ENCODE results near the gene EEFSEC. TPM values are rescaled to one million over a fixed set of nuclear protein-coding genes. Genes with fewer than 3 reads are reported as not detected.
A peak's percentile ranks its signal among the peaks of the same experiment; 100 is the strongest.

The EEFSEC gene
- total RNA-seq, 1 experiment from 2014 or later = 10.6 TPM

GRCh38 chr3:128409624-128410581 lies 256.6 kb downstream of the EEFSEC start:
- Histone ChIP-seq H3K9me3 (replicated peaks) (no peaks in the 10 kb centered on the region), H3K36me3 (no peaks in the 10 kb centered on the region), H3K4me3 (peak overlapping the region; percentile 22), H3K27ac (peak overlapping the region; percentile 1; the same call in 1 of the 2 replicates), H3K4me1 (peaks cover 16% of the 10 kb centered on the region; the same call in 1 of the 2 replicates), H3K27me3 (no peaks in the 10 kb centered on the region)
- no peak for DNase-seq

DNA sequence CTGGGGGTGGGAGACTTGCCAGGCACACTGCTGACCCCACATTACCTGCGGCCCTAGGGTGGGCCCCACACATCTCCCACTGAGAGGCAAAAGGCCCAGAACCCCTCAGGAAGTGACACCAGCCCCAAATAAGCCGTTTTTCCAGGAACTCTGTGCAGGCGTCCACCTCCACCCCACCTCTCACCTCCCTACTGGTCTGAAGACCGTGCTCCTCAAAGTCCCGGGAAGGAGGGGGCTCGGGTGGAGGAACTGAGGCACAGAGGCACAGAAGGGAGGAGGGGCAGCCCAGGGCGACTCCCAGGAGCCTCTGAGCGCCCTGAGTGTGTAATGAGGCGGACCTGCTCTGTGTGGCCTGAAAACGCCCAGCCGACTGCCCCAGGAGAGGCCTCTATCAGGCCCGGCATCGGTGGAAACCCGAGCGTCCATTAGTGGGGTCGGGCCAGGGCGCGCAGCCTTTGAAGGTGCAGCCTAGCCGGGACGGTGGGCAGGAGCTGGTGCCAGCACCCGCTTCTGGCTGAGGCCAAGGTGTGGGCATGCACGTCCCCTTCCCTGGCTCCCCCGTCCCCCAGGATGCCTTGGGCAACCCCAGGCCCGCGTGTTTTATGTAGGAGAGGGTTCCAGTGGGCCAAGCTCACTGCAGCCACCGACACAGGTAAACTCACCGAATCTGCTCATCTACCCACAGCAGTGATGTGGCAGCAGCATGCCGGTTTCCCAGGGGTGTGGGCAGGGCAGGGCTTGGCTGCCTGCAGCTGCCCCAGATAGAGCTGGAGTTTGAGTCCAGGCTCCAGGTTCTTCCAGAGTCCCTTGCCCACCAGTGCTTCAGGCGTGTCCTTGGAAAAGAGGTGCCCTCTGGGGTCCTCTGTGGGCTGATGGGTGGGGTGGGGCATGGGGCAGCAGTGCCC lies 257.6 kb downstream of the EEFSEC start:
- no peak for DNase-seq
- Histone ChIP-seq H3K27me3 (no peaks in the 10 kb centered on the region), H3K27ac (no peak overlapping the region), H3K9me3 (replicated peaks) (no peaks in the 10 kb centered on the region), H3K36me3 (no peaks in the 10 kb centered on the region), H3K4me3 (no peak overlapping the region), H3K4me1 (peaks cover 16% of the 10 kb centered on the region; the same call in 1 of the 2 replicates)

DNA sequence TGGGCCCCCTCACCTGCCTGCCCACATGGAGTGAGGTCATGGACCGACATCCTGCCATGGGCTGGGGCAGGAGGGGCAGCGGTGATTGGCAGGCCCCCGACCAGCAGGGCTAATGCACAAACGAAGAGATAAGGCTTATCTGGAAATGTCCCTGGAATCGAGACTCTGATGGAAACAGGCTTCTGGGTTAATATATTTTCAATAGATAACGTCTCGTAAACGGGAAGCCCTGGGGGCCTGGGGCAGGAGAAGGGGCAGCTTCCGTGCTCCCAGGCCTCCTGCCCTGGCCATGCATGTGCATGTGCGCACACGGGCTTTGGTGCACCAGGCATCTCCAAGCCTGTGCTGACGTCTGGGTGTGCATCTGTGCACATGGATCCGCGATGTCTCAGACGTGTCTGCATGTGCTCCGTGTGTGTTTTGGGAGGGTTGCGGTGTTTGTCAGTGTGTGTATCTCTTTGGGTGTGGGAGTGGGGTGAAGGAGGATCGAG lies 258.3 kb downstream of the EEFSEC start:
- H3K36me3 ChIP-seq = no peaks in the 10 kb centered on the region
- H3K27me3 ChIP-seq = no peaks in the 10 kb centered on the region
- no peak for DNase-seq
- no peaks in the 10 kb centered on the region for H3K9me3 ChIP-seq (replicated peaks)
- H3K27ac ChIP-seq = no peak overlapping the region
- H3K4me3 ChIP-seq = no peak overlapping the region
- H3K4me1 ChIP-seq = peaks cover 19% of the 10 kb centered on the region; the same call in 1 of the 2 replicates

DNA sequence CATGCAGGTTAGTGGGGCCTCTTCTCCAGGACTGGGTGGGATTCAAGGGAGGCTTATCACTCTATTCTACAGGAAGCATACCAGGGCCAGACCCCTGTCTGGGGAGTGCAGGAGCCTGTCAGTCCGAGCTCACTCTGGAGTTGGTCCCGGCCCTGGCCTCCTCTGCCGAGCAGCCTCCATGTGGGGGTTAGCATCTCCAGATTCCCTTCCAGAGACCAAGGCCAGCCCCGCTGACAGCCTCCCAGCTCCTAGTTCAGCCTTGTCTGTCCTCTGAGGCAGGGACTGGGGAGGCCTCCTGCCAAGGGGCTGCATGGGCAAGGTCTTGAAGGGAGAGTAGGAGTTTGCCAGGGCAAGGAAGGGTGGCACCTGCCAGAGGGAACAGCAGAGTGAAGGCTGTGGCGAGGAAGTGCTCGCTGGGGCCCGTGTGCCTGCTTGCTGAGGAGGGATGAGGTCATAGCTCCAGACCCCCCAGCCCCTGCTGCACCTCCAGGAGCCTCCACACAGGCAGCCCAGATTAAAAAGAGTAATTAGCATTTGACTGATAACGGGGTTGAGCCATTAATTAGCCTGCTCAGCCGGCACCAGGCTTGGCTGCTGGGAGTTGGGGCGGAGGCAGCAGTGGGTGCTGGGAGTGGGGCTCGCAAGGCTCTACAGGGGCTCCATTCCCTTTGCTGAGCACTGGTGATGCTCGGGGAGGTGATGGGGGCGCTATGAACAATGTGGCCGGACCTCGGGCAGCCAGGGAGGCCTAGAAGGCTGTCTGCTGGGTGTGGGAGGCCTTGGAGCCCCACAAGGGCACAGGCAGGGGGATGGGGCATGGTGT lies 259.1 kb downstream of the EEFSEC start:
- no peak overlapping the region for H3K27ac ChIP-seq
- no peaks in the 10 kb centered on the region for H3K36me3 ChIP-seq
- no peaks in the 10 kb centered on the region for H3K27me3 ChIP-seq
- peaks cover 22% of the 10 kb centered on the region; the same call in 1 of the 2 replicates for H3K4me1 ChIP-seq
- H3K4me3 ChIP-seq = no peak overlapping the region
- DNase-seq = no peak
- no peaks in the 10 kb centered on the region for H3K9me3 ChIP-seq (replicated peaks)

DNA sequence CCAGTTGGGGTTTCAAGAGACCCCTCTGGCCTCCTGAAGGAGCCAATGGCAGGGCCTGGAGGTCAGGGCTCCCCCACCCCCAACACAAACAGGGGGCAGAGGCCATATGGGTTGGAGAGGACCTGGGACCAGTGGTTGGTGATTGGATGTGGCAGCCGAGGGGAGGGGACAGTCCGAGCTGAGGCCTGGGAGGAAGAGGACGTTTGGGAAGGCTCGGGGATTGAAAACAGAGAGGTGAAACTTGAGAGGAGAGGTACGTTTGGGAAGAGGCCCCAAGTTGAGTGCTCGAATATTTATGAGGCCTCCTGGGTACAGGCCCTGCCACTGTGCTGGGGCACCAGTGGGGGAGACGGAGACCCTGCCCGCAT lies 259.7 kb downstream of the EEFSEC start:
- no peak for DNase-seq
- Histone ChIP-seq H3K9me3 (replicated peaks) (no peaks in the 10 kb centered on the region), H3K4me3 (no peak overlapping the region), H3K27ac (no peak overlapping the region), H3K4me1 (peaks cover 22% of the 10 kb centered on the region; the same call in 1 of the 2 replicates), H3K27me3 (no peaks in the 10 kb centered on the region), H3K36me3 (no peaks in the 10 kb centered on the region)

GRCh38 chr3:128413413-128414205 lies 260.3 kb downstream of the EEFSEC start:
- Histone ChIP-seq H3K36me3 (no peaks in the 10 kb centered on the region), H3K27me3 (no peaks in the 10 kb centered on the region), H3K4me1 (peaks cover 20% of the 10 kb centered on the region; the same call in 1 of the 2 replicates), H3K9me3 (replicated peaks) (no peaks in the 10 kb centered on the region), H3K27ac (no peak overlapping the region), H3K4me3 (no peak overlapping the region)
- no peak for DNase-seq

- Histone ChIP-seq H3K27me3 (no peaks in the 10 kb centered on the region), H3K4me3 (no peak overlapping the region), H3K36me3 (no peaks in the 10 kb centered on the region), H3K27ac (no peak overlapping the region), H3K9me3 (replicated peaks) (no peaks in the 10 kb centered on the region), H3K4me1 (peaks cover 7% of the 10 kb centered on the region; the same call in 1 of the 2 replicates)
- DNase-seq = no peak
These were observed 262.0 kb downstream of the EEFSEC start for GRCh38 chr3:128415200-128415772.

- DNase-seq = no peak
- Histone ChIP-seq H3K4me1 (peaks cover 7% of the 10 kb centered on the region; the same call in 1 of the 2 replicates), H3K4me3 (no peak overlapping the region), H3K27ac (no peak overlapping the region), H3K9me3 (replicated peaks) (no peaks in the 10 kb centered on the region), H3K36me3 (no peaks in the 10 kb centered on the region), H3K27me3 (no peaks in the 10 kb centered on the region)
These were observed 262.7 kb downstream of the EEFSEC start for GRCh38 chr3:128415773-128416577.

DNA sequence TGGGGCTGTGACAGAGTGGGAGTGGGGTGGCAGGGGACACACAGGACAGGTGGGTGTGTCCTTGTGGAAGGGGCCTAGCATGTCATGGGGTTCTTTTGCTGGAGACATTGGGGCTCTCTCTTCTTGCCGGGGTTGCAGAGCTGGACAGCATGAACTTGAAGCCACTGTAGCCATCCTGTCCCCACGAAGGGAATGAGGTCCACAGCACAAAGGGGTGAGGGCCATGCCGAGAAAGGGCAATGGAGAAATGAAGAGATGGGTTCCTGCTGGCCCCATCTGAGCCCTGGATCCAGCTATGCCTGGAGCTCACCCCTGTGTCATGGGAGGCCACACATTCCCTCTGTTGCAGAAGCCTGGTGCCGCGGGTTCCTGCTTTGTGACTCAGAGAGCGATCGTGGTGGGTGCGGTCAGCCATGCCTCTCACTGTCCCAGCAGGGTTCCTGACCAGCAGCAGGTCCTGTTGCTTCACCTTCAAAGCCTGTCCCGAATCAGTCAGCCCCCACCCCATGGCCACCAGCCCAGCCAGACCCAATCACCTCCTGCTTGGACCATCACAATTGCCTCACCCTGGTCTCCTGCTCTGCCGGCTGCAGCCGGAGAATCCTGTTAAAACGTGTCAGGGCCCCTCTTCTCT lies 263.4 kb downstream of the EEFSEC start:
- peak; percentile 57 to 66 for DNase-seq

GRCh38 chr3:128418900-128419299 lies 265.6 kb downstream of the EEFSEC start:
- H3K36me3 ChIP-seq = no peaks in the 10 kb centered on the region
- no peak overlapping the region for H3K4me3 ChIP-seq
- no peaks in the 10 kb centered on the region for H3K27me3 ChIP-seq
- H3K4me1 ChIP-seq = peaks cover 7% of the 10 kb centered on the region; the same call in 1 of the 2 replicates
- no peaks in the 10 kb centered on the region for H3K9me3 ChIP-seq (replicated peaks)
- no peak overlapping the region for H3K27ac ChIP-seq
- no peak for DNase-seq

More for the DNA sequence above, 263.4 kb downstream of the EEFSEC start:
- Histone ChIP-seq H3K4me1 (peaks cover 7% of the 10 kb centered on the region; the same call in 1 of the 2 replicates), H3K36me3 (no peaks in the 10 kb centered on the region), H3K27ac (no peak overlapping the region), H3K9me3 (replicated peaks) (no peaks in the 10 kb centered on the region), H3K27me3 (no peaks in the 10 kb centered on the region), H3K4me3 (no peak overlapping the region)

GRCh38 chr3:128419311-128419710 lies 266.0 kb downstream of the EEFSEC start:
- no peaks in the 10 kb centered on the region for H3K9me3 ChIP-seq (replicated peaks)
- no peak overlapping the region for H3K27ac ChIP-seq
- H3K4me3 ChIP-seq = no peak overlapping the region
- no peak for DNase-seq
- H3K36me3 ChIP-seq = no peaks in the 10 kb centered on the region
- peaks cover 7% of the 10 kb centered on the region; the same call in 1 of the 2 replicates for H3K4me1 ChIP-seq
- H3K27me3 ChIP-seq = no peaks in the 10 kb centered on the region

DNA sequence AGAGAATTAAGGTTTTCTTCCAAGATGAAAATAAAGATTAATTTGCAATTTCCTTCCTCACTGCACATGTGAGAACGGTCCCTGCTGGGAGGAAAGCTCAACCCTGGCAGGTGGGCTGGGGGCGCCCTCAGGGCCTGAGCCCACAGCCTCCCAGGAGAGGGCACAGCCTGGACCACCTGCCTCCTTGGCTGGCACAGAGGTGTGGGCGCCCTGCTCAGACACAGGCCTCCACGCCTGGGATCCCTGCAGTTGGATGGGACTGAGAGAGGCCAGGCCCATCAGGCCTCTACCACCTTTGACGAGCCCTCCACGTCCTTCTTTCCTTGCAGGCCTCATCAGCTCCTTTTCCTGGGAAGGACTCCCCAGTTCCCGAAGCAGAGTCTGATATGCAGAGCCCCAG lies 267.0 kb downstream of the EEFSEC start:
- H3K27me3 ChIP-seq = 0 out of 2 replicates have a peak, but pooled peaks cover 2% of the 10 kb centered on the region
- no peaks in the 10 kb centered on the region for H3K36me3 ChIP-seq
- no peak for DNase-seq
- H3K4me1 ChIP-seq = peaks cover 7% of the 10 kb centered on the region; the same call in 1 of the 2 replicates
- H3K4me3 ChIP-seq = no peak overlapping the region
- no peak overlapping the region for H3K27ac ChIP-seq
- H3K9me3 ChIP-seq (replicated peaks) = no peaks in the 10 kb centered on the region
